Subcutaneous adipose tissue (tissue), 4 donors: ENCODE measurements around the gene MAGEB2. TPM values are rescaled to one million over a fixed set of nuclear protein-coding genes. Genes with fewer than 3 reads are reported as not detected.

ENCODE experiments used
- CTCF ChIP-seq: fragments of 450-650 bp; IDR thresholded peaks from one replicate; pipeline ENCODE4 v1.5.1; 2016; ENCODE audit warnings: low read depth, mild to moderate bottlenecking, control low read depth, antibody characterized with exemption, moderate library complexity
- total RNA-seq, 4 donors: library from RNA; depleted of rRNA; stranded (reverse); fragments of >200 nt; gene quantifications; one replicate each; pipeline ENCODE4 v1.1.0, GENCODE V29; 2016

Gene MAGEB2
- total RNA-seq, 4 donors from 2014 or later = not detected

DNA sequence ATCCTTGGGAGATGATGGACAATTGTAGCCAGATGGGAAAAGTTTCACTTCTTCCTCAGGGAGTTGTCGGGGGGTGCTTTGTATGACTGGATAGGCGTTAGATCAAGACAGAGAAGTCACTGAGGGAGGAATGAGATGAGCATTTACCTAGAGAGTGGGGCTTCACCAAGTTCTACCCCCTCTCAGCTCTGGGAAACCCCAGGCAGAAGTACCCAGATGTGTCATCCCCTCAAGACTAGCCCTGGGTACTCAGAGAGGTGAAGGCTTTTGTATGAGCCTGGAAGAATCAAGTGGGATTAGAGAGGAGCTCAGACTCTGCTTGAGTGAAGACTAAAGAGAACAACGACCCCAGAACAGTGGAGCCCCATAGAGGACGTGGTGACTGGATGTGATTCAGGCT, 33.5 kb downstream of the MAGEB2 start:
- no peak for TF ChIP-seq CTCF

GRCh38 chrX:30253257-30253656, 37.9 kb downstream of the MAGEB2 start:
- no peak for TF ChIP-seq CTCF

DNA sequence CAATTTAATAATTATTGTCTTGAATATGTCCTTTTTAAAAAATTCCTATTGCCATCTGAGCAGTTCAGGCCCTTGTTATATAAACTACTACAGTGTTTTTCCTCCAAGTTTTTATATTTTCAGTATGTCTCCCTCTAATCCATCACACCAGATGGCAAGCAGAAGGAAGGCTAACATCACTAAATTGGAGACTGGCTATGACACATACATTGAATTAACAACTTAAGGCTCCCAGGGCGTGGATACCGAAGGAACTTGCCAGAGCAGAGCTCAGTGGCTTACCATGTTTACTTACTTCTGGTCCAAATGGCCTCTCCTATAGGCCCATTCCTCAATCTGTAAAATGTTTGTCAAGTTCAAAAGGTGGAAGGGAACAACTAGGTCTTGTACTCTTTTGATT, 44.6 kb downstream of the MAGEB2 start:
- no peak for TF ChIP-seq CTCF

DNA sequence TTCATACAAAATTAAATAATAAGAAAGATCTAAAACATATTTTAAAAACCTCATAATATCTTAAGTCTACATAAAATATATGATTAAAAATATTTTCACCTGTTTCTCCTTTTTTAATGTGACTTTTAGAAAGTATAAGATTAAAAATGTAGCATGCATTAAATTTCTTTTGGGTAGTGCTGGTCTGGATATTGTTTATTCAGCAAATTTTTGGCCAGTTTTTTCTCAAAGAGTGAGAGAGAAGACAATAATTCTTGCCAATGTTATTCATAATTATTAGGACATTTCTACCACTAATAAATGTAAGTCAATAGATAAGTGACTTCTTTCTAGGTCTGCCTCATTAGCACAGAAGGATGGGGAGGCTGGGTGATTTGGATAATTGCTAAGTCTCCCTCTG, 45.6 kb downstream of the MAGEB2 start:
- TF ChIP-seq CTCF = no peak

DNA sequence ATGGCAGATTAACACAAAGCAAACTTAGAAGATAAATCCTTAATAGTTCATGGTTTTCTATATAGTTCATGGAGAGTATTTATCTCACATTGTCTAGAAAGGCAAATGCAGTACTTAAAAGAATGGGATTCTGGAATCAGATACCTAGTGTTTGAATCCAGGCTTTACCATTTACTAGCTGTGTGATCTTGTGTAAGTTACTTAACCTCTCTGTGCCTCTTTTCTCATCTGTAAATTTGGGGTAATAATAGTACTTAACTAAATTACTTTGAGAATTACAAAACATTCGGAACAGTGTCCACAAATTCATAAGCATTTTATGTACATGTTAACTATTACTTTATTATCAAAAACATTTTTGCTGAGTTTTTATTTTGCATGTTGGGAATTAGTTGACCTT, 47.4 kb downstream of the MAGEB2 start:
- no peak for TF ChIP-seq CTCF

Other genes with a start within 250 kb of the MAGEB2 start
- not detected for gene MAGEB3, start 15.1 kb downstream of the MAGEB2 start, total RNA-seq
- gene MAGEB4, start 26.4 kb downstream of the MAGEB2 start, total RNA-seq = not detected
- gene MAGEB1, start 31.6 kb downstream of the MAGEB2 start, total RNA-seq = not detected
- under 1 TPM in 1 of 4 donors, not detected in 3; 0.34 TPM for gene NR0B1, start 93.8 kb downstream of the MAGEB2 start, total RNA-seq